HG03571 (cell line): ENCODE results near the gene MYG1.

ENCODE experiments used
- ATAC-seq: cut with Tn5 transposase; IDR thresholded peaks from one replicate; pipeline ENCODE4 v1.9.1; 2021; ENCODE audit not compliant: unreplicated experiment

Gene MYG1

GRCh38 chr12:53352331-53353256 lies 53.1 kb downstream of the MYG1 start:
- peak; percentile 64 for ATAC-seq

GRCh38 chr12:53353257-53353655 lies 53.8 kb downstream of the MYG1 start:
- no peak for ATAC-seq

GRCh38 chr12:53355121-53355520 lies 55.6 kb downstream of the MYG1 start:
- no peak for ATAC-seq
